ENCODE measurements around the gene TCAIM. TPM values are rescaled to one million over a fixed set of nuclear protein-coding genes. Genes with fewer than 3 reads are reported as not detected.

Gene TCAIM
- total and polyA plus RNA-seq, 4 experiments from 2014 or later = 16.7 to 21.8 (median 19.3) TPM

Other genes with a start within 250 kb of the TCAIM start
- not detected for gene TOPAZ1, start 96.9 kb upstream of the TCAIM start, total RNA-seq
- not detected for gene TOPAZ1, start 96.9 kb upstream of the TCAIM start, polyA plus RNA-seq
- 10 to 100 TPM; 30.0 to 31.5 TPM for gene ZNF445, start 138.9 kb downstream of the TCAIM start, total RNA-seq
- gene ZNF445, start 138.9 kb downstream of the TCAIM start, polyA plus RNA-seq = 1 to 10 TPM in 1 of 2 donors, under 1 TPM in 1; 0.57 to 3.8 TPM
- 1 to 10 TPM; 4.1 to 4.2 TPM for gene ZKSCAN7, start 216.4 kb downstream of the TCAIM start, total RNA-seq
- 1 to 10 TPM in 1 of 2 donors, under 1 TPM in 1; 0.65 to 1.9 TPM for gene ZKSCAN7, start 216.4 kb downstream of the TCAIM start, polyA plus RNA-seq
- under 1 TPM; 0.06 to 0.61 TPM for gene ZNF660, start 246.2 kb downstream of the TCAIM start, total RNA-seq
- under 1 TPM in 1 of 2 donors, not detected in 1; 0.09 TPM for gene ZNF660, start 246.2 kb downstream of the TCAIM start, polyA plus RNA-seq

All from CD4-positive, alpha-beta memory T cell (primary cell).